ENCODE measurements around the gene PODXL.

- TF ChIP-seq, protein P1, sequence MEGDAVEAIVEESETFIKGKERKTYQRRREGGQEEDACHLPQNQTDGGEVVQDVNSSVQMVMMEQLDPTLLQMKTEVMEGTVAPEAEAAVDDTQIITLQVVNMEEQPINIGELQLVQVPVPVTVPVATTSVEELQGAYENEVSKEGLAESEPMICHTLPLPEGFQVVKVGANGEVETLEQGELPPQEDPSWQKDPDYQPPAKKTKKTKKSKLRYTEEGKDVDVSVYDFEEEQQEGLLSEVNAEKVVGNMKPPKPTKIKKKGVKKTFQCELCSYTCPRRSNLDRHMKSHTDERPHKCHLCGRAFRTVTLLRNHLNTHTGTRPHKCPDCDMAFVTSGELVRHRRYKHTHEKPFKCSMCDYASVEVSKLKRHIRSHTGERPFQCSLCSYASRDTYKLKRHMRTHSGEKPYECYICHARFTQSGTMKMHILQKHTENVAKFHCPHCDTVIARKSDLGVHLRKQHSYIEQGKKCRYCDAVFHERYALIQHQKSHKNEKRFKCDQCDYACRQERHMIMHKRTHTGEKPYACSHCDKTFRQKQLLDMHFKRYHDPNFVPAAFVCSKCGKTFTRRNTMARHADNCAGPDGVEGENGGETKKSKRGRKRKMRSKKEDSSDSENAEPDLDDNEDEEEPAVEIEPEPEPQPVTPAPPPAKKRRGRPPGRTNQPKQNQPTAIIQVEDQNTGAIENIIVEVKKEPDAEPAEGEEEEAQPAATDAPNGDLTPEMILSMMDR (IDR thresholded peaks at IDR 0.05; ENCODE audit: poor library complexity) = no peak
- no peak for TF ChIP-seq EZH2 (IDR thresholded peaks at IDR 0.05; ENCODE audit: borderline replicate concordance)
Observed at GRCh38 chr7:131596785-131597184, 40.4 kb upstream of the PODXL start.
